ENCODE results near the gene MRPL9.
"Not testable (repeated sequence)": the region's sequence is repeated elsewhere in the genome, so short reads cannot be mapped to it uniquely, and the experiment has no call there.

Gene MRPL9

GRCh38 chr1:151775894-151776664, 12.8 kb upstream of the MRPL9 start:
- H3K9me3 Mint-ChIP-seq: no peaks in the 10 kb centered on the region
- DNase-seq (ENCODE audit: low spot score): no peak
- no peak overlapping the region for H3K4me3 Mint-ChIP-seq
- H3K27me3 Mint-ChIP-seq (ENCODE audit: low read depth): no peaks in the 10 kb centered on the region
- H3K36me3 Mint-ChIP-seq (ENCODE audit: low read depth): peaks cover 22% of the 10 kb centered on the region
- H3K4me1 Mint-ChIP-seq (ENCODE audit: low read depth): no peaks in the 10 kb centered on the region
- no peak overlapping the region for H3K27ac Mint-ChIP-seq

GRCh38 chr1:151774256-151774922, 11.1 kb upstream of the MRPL9 start:
- DNase-seq (ENCODE audit: low spot score): no peak
- Mint-ChIP-seq H3K27me3 (ENCODE audit: low read depth) (no peaks in the 10 kb centered on the region), H3K4me1 (ENCODE audit: low read depth) (no peaks in the 10 kb centered on the region), H3K36me3 (ENCODE audit: low read depth) (peaks cover 22% of the 10 kb centered on the region), H3K9me3 (no peaks in the 10 kb centered on the region), H3K27ac (no peak overlapping the region), H3K4me3 (no peak overlapping the region)

- Mint-ChIP-seq H3K27ac (no peak overlapping the region), H3K4me1 (ENCODE audit: low read depth) (no peaks in the 10 kb centered on the region), H3K4me3 (no peak overlapping the region), H3K36me3 (ENCODE audit: low read depth) (peaks cover 17% of the 10 kb centered on the region), H3K9me3 (no peaks in the 10 kb centered on the region), H3K27me3 (ENCODE audit: low read depth) (no peaks in the 10 kb centered on the region)
- no peak for DNase-seq (ENCODE audit: low spot score)
These were observed 10.4 kb upstream of the MRPL9 start for GRCh38 chr1:151773702-151774101.

- not testable (repeated sequence) for H3K36me3 Mint-ChIP-seq (ENCODE audit: low read depth); H3K4me1 Mint-ChIP-seq (ENCODE audit: low read depth); H3K27ac Mint-ChIP-seq; DNase-seq (ENCODE audit: low spot score); H3K4me3 Mint-ChIP-seq; H3K9me3 Mint-ChIP-seq; H3K27me3 Mint-ChIP-seq (ENCODE audit: low read depth)
These were observed 6.0 kb upstream of the MRPL9 start for GRCh38 chr1:151769270-151769669.

GRCh38 chr1:151768351-151769066, 5.2 kb upstream of the MRPL9 start:
- not testable (repeated sequence) for H3K36me3 Mint-ChIP-seq (ENCODE audit: low read depth); DNase-seq (ENCODE audit: low spot score)
- H3K4me3 Mint-ChIP-seq: peak overlapping the region; percentile 18

GRCh38 chr1:151763990-151764389, 694 bp upstream of the MRPL9 start:
- Mint-ChIP-seq H3K4me1 (ENCODE audit: low read depth) (peaks cover 25% of the 10 kb centered on the region), H3K36me3 (ENCODE audit: low read depth) (peaks cover 30% of the 10 kb centered on the region), H3K4me3 (peak overlapping the region; percentile 91), H3K27me3 (ENCODE audit: low read depth) (no peaks in the 10 kb centered on the region), H3K9me3 (no peaks in the 10 kb centered on the region), H3K27ac (peak overlapping the region; percentile 96)
- DNase-seq (ENCODE audit: low spot score): no peak

More at GRCh38 chr1:151768351-151769066, 5.2 kb upstream of the MRPL9 start:
- H3K27me3 Mint-ChIP-seq (ENCODE audit: low read depth); H3K9me3 Mint-ChIP-seq; H3K27ac Mint-ChIP-seq: not testable (repeated sequence)
- peaks cover 14% of the 10 kb centered on the region for H3K4me1 Mint-ChIP-seq (ENCODE audit: low read depth)

GRCh38 chr1:151760597-151761385, 2.5 kb downstream of the MRPL9 start:
- no peaks in the 10 kb centered on the region for H3K9me3 Mint-ChIP-seq
- no peak overlapping the region for H3K4me3 Mint-ChIP-seq
- peaks cover 34% of the 10 kb centered on the region for H3K36me3 Mint-ChIP-seq (ENCODE audit: low read depth)
- H3K4me1 Mint-ChIP-seq (ENCODE audit: low read depth): peaks cover 24% of the 10 kb centered on the region
- no peak overlapping the region for H3K27ac Mint-ChIP-seq
- H3K27me3 Mint-ChIP-seq (ENCODE audit: low read depth): no peaks in the 10 kb centered on the region
- no peak for DNase-seq (ENCODE audit: low spot score)

GRCh38 chr1:151759241-151759640, 4.1 kb downstream of the MRPL9 start:
- H3K4me3 Mint-ChIP-seq: no peak overlapping the region
- no peaks in the 10 kb centered on the region for H3K27me3 Mint-ChIP-seq (ENCODE audit: low read depth)
- no peaks in the 10 kb centered on the region for H3K9me3 Mint-ChIP-seq
- H3K4me1 Mint-ChIP-seq (ENCODE audit: low read depth): peaks cover 20% of the 10 kb centered on the region
- DNase-seq (ENCODE audit: low spot score): no peak
- peaks cover 34% of the 10 kb centered on the region for H3K36me3 Mint-ChIP-seq (ENCODE audit: low read depth)
- no peak overlapping the region for H3K27ac Mint-ChIP-seq

GRCh38 chr1:151756291-151756690, 7.0 kb downstream of the MRPL9 start:
- Mint-ChIP-seq H3K27ac (no peak overlapping the region), H3K27me3 (ENCODE audit: low read depth) (no peaks in the 10 kb centered on the region), H3K4me3 (no peak overlapping the region), H3K36me3 (ENCODE audit: low read depth) (peaks cover 23% of the 10 kb centered on the region), H3K9me3 (no peaks in the 10 kb centered on the region), H3K4me1 (ENCODE audit: low read depth) (peaks cover 4% of the 10 kb centered on the region)
- DNase-seq (ENCODE audit: low spot score): no peak

- H3K4me1 Mint-ChIP-seq (ENCODE audit: low read depth): peaks cover 2% of the 10 kb centered on the region
- no peak overlapping the region for H3K27ac Mint-ChIP-seq
- H3K9me3 Mint-ChIP-seq: peaks cover 13% of the 10 kb centered on the region
- no peak for DNase-seq (ENCODE audit: low spot score)
- peaks cover 29% of the 10 kb centered on the region for H3K27me3 Mint-ChIP-seq (ENCODE audit: low read depth)
- H3K36me3 Mint-ChIP-seq (ENCODE audit: low read depth): peaks cover 1% of the 10 kb centered on the region
- H3K4me3 Mint-ChIP-seq: no peak overlapping the region
These were observed 21.8 kb downstream of the MRPL9 start for GRCh38 chr1:151741516-151741915.

GRCh38 chr1:151739590-151740355, 23.5 kb downstream of the MRPL9 start:
- Mint-ChIP-seq H3K9me3 (peaks cover 15% of the 10 kb centered on the region), H3K4me3 (no peak overlapping the region), H3K27ac (no peak overlapping the region), H3K36me3 (ENCODE audit: low read depth) (peaks cover 1% of the 10 kb centered on the region), H3K27me3 (ENCODE audit: low read depth) (peaks cover 16% of the 10 kb centered on the region), H3K4me1 (ENCODE audit: low read depth) (peaks cover 4% of the 10 kb centered on the region)
- no peak for DNase-seq (ENCODE audit: low spot score)

GRCh38 chr1:151737479-151737878, 25.8 kb downstream of the MRPL9 start:
- Mint-ChIP-seq H3K27ac (no peak overlapping the region), H3K4me1 (ENCODE audit: low read depth) (peaks cover 4% of the 10 kb centered on the region), H3K36me3 (ENCODE audit: low read depth) (peaks cover 1% of the 10 kb centered on the region), H3K4me3 (no peak overlapping the region), H3K27me3 (ENCODE audit: low read depth) (peaks cover 4% of the 10 kb centered on the region), H3K9me3 (peaks cover 15% of the 10 kb centered on the region)
- DNase-seq (ENCODE audit: low spot score): no peak

- no peak for DNase-seq (ENCODE audit: low spot score)
- Mint-ChIP-seq H3K4me1 (ENCODE audit: low read depth) (peaks cover 4% of the 10 kb centered on the region), H3K27me3 (ENCODE audit: low read depth) (peaks cover 4% of the 10 kb centered on the region), H3K36me3 (ENCODE audit: low read depth) (peaks cover 1% of the 10 kb centered on the region), H3K27ac (no peak overlapping the region), H3K9me3 (peaks cover 15% of the 10 kb centered on the region), H3K4me3 (no peak overlapping the region)
These were observed 26.3 kb downstream of the MRPL9 start for GRCh38 chr1:151737026-151737425.
